GM21390 (cell line): ENCODE measurements around the gene MYL5.
"Not testable (repeated sequence)": the region's sequence is repeated elsewhere in the genome, so short reads cannot be mapped to it uniquely, and the experiment has no call there.

ENCODE experiments used
- ATAC-seq: cut with Tn5 transposase; IDR thresholded peaks from one replicate; pipeline ENCODE4 v1.9.1; 2021; ENCODE audit not compliant: unreplicated experiment

Gene MYL5

DNA sequence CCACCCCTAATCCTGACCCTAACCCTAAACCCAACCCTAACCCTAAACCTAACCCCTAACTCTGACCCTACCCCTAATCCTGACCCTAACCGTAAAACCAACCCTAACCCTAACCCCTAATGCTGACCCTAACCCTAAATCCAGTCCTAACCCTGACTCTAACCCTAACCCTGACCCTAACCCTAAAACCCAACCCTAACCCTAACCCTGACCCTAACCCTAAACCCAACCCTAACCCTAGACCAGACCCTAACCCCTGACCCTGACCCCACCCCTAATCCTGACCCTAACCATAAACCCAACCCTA, 30.6 kb downstream of the MYL5 start:
- ATAC-seq, result no peak

DNA sequence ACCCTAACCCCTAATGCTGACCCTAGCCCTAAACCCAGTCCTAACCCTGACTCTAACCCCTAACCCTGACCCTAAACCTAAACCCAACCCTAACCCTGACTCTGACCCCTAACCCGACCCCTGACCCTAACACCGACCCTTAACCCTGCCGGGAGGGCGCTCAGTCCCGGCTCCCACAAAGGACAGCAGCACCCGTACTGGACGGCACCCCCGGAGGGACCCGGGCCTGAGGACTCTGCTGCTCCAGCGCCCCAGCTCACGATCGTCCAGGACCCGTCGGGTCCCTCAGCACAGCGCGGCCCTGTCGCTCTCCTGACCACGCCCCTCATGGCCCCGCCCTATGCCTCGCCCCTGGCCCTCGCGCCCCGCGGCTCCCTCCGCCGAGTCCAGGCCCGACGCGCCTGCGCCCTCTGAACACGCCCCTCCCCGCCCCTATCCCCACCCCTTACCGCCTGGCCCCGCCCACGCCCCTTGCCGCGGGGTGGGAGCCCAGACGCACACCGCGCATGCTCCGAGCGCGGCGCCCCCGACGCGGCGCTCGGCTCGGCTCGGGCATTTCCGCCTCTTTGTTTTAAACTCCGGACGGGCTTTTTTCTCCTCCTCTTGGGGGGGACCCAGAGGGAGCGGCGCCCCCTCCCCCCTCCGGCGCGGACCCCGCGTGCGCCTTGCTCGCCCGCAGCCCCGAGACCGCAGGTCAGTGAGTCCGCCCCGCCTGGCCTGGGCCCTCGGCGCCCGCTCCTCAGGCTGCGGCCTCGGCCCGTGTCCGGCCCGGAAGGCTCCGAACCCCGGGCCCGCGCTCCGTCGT, 31.1 kb downstream of the MYL5 start, which contains the start of gene PCGF3:
TSS of gene PCGF3 (plus strand) at position 555 of the 805 bp plus-strand sequence. CDS start 27,849 bp downstream, outside the sequence.
- peak; percentile 88 for ATAC-seq

GRCh38 chr4:706083-706633, 31.8 kb downstream of the MYL5 start:
- not testable (repeated sequence) for ATAC-seq

DNA sequence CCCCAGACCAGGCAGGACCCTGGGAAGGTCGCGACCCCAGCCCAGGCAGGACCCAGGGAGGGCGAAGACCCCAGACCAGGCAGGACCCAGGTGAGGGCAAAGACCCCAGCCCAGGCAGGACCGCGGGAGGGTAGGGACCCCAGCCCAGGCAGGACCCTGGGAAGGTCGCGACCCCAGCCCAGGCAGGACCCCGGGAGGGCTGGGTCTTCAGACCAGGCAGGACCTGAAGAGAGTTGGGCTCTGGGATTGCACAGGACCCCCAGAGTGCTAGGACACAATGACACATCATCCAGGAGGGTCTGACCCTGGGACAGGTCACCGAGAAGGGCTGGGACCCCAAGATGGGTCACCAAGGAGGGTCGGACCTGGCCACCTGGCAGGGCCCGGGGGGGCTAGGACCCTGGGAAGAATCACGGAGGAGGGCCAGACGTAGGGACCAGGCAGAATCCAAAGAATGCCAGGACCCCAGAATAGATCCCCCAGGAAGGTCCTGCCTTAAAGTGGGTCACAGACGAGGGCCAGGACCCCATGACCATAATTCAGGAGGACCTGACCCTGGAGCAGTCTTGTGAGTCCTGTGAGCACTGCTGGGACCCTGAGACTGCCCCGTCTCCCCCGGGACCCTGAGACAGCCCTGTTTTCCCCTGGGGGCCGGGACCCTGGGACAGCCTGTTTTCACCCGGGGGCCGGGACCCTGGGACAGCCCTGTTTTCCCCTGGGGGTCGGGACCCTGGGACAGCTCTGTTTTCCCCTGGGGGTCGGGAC, 32.7 kb downstream of the MYL5 start:
- no peak for ATAC-seq

DNA sequence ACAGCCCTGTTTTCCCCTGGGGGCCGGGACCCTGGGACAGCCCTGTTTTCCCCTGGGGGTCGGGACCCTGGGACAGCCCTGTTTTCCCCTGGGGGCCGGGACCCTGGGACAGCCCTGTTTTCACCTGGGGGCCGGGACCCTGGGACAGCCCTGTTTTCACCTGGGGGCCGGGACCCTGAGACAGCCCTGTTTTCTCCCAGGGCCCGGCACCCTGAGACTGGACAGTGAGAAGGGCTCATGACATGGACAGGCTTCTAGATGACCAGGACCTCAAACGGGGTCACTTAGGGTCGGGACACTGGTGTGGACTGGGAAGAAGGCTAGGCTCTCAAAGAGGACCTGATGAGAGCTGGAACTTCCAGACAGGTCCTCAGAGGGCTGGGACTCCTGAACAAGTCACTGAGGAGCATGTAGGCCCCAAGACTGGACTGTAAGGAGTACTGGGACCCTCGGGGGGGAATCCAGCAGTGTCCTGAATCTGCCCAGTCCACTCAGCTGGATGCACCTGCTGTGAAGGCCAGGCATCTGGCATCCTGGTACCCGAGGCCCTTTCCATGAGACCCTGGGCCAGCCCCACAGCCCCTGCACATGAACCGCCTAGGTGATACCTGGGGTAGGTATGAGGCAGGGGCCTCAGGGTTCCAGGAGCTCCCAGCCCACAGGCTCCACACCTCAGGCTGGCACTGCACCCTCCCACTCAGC, 33.7 kb downstream of the MYL5 start:
- ATAC-seq, result no peak

DNA sequence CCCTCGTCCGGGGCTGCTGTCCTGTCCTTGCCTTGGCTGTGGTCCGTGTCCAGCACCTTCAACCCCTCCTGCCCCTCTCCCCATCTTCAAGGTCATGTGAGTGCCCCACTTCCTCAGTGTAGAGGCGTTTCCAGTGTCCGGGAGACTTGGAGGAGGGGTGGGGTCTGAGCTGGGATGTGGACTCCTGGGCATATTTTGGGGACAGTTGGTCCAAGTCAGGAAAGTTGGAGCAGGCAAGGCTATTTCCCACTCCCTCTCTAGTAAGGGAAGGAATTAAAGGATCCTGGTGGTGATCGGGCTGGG, 34.2 kb downstream of the MYL5 start:
- ATAC-seq, result no peak

GRCh38 chr4:709348-709747, 35.0 kb downstream of the MYL5 start:
- no peak for ATAC-seq

- no peak for ATAC-seq
Observed at GRCh38 chr4:710116-710515, 35.8 kb downstream of the MYL5 start.

GRCh38 chr4:710916-711315, 36.6 kb downstream of the MYL5 start:
- ATAC-seq, result no peak

DNA sequence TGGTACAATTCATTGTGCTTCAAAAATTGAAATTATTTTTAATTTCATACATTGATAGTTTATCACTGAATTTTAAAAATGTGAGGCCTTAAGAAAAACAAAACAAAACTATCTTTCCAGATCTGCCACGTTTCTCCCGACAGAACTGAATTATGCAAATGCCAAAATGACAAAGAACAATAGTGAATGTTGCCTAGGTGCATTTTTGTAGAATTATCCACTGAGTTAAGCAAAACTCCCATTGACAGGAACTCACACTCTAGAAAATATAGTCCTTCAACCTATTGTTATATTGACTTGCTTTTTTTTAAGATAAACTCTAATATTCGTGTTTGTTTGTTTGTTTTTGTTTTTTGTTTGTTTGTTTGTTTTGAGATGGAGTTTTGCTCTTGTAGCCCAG, 37.8 kb downstream of the MYL5 start:
- no peak for ATAC-seq

GRCh38 chr4:712916-713632, 38.7 kb downstream of the MYL5 start:
- ATAC-seq, result no peak

DNA sequence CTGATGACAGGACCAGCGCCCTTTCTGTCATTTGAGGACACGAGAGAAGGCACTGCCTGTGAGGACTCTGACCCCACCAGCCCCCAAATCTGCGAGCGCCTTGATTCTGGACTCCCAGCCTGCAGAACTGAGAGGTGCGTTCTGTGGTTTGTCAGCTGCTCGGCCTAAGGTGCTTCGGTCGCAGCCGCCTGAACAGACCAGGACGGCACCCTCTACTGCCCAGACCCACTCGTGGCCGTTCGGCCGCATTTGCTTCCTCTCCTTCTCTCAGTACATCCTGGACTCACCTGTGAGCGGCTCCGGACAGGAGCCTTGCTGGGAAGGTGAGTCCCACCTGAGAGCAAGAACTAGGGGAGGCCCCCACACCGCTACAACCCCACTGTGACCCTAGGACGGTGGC, 39.7 kb downstream of the MYL5 start:
- no peak for ATAC-seq

- ATAC-seq, result no peak
Observed at GRCh38 chr4:717601-718320, 43.4 kb downstream of the MYL5 start.

DNA sequence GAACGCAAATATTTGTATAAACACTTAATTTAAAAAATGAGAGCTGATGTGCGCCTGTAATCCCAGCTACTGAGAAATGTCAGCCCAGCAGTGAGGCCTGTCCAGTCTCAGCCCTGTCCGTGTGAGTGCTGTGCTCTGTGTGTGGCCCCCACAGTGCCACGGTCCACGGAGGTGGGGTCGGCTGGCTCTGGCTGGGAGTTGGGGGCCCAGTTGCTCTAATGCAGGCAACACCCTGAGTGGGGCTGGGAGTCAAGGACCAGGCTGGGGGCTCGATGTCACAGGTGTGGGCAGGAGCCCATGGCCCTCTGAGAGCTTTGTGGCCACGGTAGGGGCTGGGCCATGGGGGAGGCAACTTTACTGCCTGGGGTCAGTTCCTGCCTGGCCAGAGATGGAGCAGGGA, 44.1 kb downstream of the MYL5 start:
- ATAC-seq, result no peak

DNA sequence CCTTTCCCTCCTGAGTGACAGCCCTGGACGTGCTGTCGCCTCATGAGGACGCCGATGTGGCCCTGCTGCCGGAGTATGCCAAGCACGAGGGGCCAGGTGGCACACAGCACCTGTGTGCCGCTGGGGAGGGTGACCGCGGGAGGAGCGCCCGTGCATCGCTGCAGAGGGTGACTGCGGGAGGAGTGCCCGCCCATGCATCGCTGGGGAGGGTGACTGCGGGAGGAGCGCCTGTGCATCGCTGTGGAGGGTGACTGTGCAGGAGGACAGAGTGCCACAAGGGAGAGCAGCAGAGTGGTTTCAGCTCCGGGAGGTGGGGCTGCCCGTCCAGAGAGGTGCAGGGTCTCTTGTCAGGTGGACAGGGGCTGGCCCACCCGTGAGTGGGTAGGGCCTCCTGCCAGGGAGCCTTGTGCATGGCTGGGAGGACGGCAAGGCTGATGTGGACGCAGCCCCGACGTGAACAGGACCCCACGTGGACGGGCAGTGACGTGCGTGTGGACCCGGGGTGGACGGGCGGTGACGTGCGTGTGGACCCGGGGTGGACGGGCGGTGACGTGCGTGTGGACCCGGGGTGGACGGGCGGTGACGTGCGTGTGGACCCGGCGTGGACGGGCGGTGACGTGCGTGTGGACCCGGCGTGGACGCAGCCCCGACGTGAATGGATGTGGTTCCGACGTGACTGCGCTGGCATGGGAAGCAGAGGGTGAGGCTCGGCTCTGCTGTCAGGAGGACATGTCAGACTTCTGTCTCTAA, 45.9 kb downstream of the MYL5 start:
- no peak for ATAC-seq

DNA sequence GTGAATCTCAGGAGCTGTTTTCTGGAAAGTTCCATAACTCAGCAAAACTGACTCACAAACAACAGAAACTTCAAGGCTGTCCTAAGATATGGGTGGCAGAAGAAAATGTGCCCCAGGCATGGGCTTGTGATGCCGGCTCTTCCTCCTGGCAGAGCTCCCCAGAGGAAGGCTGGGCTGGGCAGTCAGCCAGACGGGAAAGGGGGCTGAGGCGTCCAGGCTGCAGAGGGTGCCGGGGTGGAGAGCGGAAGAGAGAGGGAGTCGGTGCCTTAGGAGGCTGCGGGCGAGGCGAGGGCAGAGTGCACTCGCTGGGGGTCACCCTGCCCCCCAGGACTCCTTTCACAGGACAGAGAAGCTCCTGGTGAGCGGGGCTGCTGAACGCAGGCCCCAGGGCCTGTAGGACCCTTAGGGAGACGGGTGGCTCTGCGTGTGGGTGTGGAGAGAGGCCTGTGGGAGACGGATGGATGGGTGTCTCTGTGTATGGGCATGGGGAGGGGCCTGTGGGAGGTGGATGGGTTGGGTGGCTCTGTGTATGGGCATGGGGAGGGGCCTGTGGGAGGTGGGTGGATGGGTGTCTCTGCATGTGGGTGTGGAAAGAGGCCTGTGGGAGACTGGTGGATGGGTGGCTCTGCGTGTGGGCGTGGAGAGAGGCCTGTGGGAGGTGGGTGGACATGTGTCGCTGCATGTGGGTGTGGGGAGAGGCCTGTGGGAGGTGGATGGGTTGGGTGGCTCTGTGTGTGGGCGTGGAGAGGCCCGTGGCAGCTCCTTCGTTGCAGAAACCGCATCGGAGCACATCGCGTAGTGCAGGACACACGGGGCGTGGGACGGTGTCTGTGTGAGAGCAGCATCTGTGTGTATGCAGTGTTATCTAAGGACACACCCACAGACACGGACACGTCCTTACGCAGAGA, 47.2 kb downstream of the MYL5 start:
- ATAC-seq, result no peak

DNA sequence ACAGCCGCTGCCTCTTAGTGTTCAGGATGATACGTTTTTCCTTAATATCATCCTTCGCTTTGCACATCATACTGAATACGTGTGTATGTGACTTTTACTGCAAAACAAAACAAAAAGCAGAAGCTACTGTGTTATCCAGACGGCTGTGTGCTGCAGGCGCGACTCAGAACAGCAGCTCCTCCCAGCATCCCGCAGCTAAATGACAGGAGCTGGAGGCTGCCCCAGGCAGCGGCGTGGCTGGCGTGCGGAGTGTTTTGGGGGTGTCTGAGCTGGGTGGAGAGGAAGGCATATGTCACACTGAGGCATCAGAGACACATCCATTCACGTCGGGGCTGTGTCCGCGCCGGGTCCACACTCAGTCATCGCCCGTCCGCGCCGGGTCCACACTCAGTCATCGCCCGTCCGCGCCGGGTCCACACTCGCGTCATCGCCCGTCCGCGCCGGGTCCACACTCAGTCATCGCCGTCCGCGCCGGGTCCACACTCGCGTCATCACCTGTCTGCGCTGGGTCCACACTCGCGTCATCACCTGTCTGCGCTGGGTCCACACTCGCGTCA, 47.9 kb downstream of the MYL5 start:
- no peak for ATAC-seq

DNA sequence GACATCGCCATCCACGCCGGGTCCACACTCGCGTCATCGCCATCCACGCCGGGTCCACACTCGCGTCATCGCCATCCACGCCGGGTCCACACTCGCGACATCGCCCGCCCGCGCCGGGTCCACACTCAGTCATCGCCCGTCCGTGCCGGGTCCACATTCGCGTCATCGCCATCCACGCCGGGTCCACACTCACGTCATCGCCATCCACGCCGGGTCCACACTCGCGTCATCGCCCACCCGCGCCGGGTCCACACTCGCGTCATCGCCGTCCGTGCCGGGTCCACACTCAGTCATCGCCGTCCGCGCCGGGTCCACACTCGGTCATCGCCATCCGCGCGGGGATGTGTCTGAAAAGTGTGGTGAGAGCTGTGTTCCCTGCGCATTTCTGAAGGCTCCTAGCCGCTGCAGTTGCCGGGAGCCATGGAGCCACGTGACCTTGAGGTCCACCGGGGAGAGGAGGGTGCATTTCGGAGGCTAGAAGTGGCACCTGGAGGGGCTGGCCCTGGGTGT, 48.6 kb downstream of the MYL5 start:
- ATAC-seq, result no peak
